ENCODE data around the gene TTYH2. TPM values are rescaled to one million over a fixed set of nuclear protein-coding genes. Genes with fewer than 3 reads are reported as not detected.

The TTYH2 gene
- 10 to 100 TPM in 1 of 6 donors, 1 to 10 TPM in 5; 2.4 to 10.5 (median 8.0) TPM for total RNA-seq

GRCh38 chr17:74212913-74213791, at the start of gene TTYH2:
TSS of gene TTYH2 (plus strand) at chr17:74213571. CDS start at chr17:74213588, 17 bp downstream.
- Histone ChIP-seq H3K4me3 (peak within 1 kb of the TSS; percentile 52 to 61 (median 58)), H3K4me1 (peaks cover 34 to 48% (median 39%) of the 10 kb centered on the region in 4 donors), H3K36me3 (peaks cover 0 to 23% (median 15%) of the 10 kb centered on the region in 4 donors), H3K27ac (peak within 1 kb of the TSS; percentile 68 to 83 (median 80)), H3K27me3 (no peaks in the 10 kb centered on the region), H3K9me3 (no peaks in the 10 kb centered on the region)
- WGBS, 2 donors, result 0 to 1% methylated on average over 30 of the region's 62 CpGs
- ATAC-seq (ENCODE audit: low FRiP score in 2 of 2) (peak; percentile 92 to 95), DNase-seq (peak; percentile 92 to 96)
- no peak for TF ChIP-seq EP300 (IDR thresholded peaks at IDR 0.05)
- peak in 4 of 6 experiments; percentile 25 to 36 (median 29) for TF ChIP-seq CTCF (IDR thresholded peaks at IDR 0.05)
- TF ChIP-seq POLR2A (IDR thresholded peaks at IDR 0.05), result peak in 2 of 4 donors; percentile 48 to 71
- peak in 1 of 2 donors; percentile 75 for TF ChIP-seq POLR2AphosphoS5 (IDR thresholded peaks at IDR 0.05)

- no peak for ATAC-seq (ENCODE audit: low FRiP score in 2 of 2)
- Histone ChIP-seq H3K4me3 (no peak overlapping the region), H3K4me1 (no peaks in the 10 kb centered on the region), H3K9me3 (no peaks in the 10 kb centered on the region), H3K36me3 (no peaks in the 10 kb centered on the region), H3K27me3 (no peaks in the 10 kb centered on the region), H3K27ac (no peak overlapping the region)
- DNase-seq, result no peak
- 75 to 78% methylated on average over 7 of the region's 7 CpGs for WGBS, 2 donors
- TF ChIP-seq POLR2A (IDR thresholded peaks at IDR 0.05) (no peak), POLR2AphosphoS5 (IDR thresholded peaks at IDR 0.05) (no peak), CTCF (IDR thresholded peaks at IDR 0.05) (no peak)
Measured at GRCh38 chr17:74163836-74164235, 49.5 kb upstream of the TTYH2 start.

- DNase-seq, result no peak
Measured at GRCh38 chr17:74164446-74165045, 48.8 kb upstream of the TTYH2 start.

GRCh38 chr17:74165797-74166365, 47.5 kb upstream of the TTYH2 start:
- no peaks in the 10 kb centered on the region for H3K9me3 ChIP-seq
- no peak for ATAC-seq (ENCODE audit: low FRiP score in 2 of 2)
- 80 to 81% methylated on average over 8 of the region's 8 CpGs for WGBS, 2 donors
- H3K4me1 ChIP-seq, result no peaks in the 10 kb centered on the region
- TF ChIP-seq EP300 (IDR thresholded peaks at IDR 0.05) (no peak), POLR2A (IDR thresholded peaks at IDR 0.05) (no peak), POLR2AphosphoS5 (IDR thresholded peaks at IDR 0.05) (no peak), CTCF (IDR thresholded peaks at IDR 0.05) (no peak)
- no peak overlapping the region for H3K4me3 ChIP-seq
- H3K27ac ChIP-seq, result no peak overlapping the region
- DNase-seq, result no peak
- no peaks in the 10 kb centered on the region for H3K27me3 ChIP-seq
- H3K36me3 ChIP-seq, result no peaks in the 10 kb centered on the region

More at GRCh38 chr17:74164446-74165045, 48.8 kb upstream of the TTYH2 start:
- Histone ChIP-seq H3K27ac (no peak overlapping the region), H3K27me3 (no peaks in the 10 kb centered on the region), H3K9me3 (no peaks in the 10 kb centered on the region), H3K36me3 (no peaks in the 10 kb centered on the region), H3K4me1 (no peaks in the 10 kb centered on the region), H3K4me3 (no peak overlapping the region)
- ATAC-seq (ENCODE audit: low FRiP score in 2 of 2), result no peak
- TF ChIP-seq POLR2AphosphoS5 (IDR thresholded peaks at IDR 0.05) (no peak), EP300 (IDR thresholded peaks at IDR 0.05) (no peak), POLR2A (IDR thresholded peaks at IDR 0.05) (no peak), CTCF (IDR thresholded peaks at IDR 0.05) (no peak)
- WGBS, 2 donors, result 86 to 90% methylated on average over 9 of the region's 9 CpGs

Measured in upper lobe of left lung (tissue), 6 donors.